Measurements from ENCODE around the gene TEAD1. TPM values are rescaled to one million over a fixed set of nuclear protein-coding genes. Genes with fewer than 3 reads are reported as not detected.

Gene TEAD1
- polyA plus RNA-seq, 1 donor from 2014 or later: 12.2 TPM

- Histone ChIP-seq H3K79me2 (replicated peaks; ENCODE audit: insufficient read depth, low read length) (peaks cover 29% of the 10 kb centered on the region), H3K36me3 (ENCODE audit: insufficient read depth, low read length) (no peaks in the 10 kb centered on the region), H2AFZ (ENCODE audit: low read depth, low read length) (no peak overlapping the region), H3K27me3 (ENCODE audit: insufficient read depth, low read depth, low read length) (no peaks in the 10 kb centered on the region), H3F3A (ENCODE audit: insufficient read depth, low read length, poor library complexity, severe bottlenecking) (no peaks in the 10 kb centered on the region), H3K9ac (ENCODE audit: low read length) (no peak overlapping the region), H3K4me3 (ENCODE audit: low read length) (no peak overlapping the region), H4K20me1 (ENCODE audit: insufficient read depth) (no peaks in the 10 kb centered on the region), H3K27ac (ENCODE audit: low read length) (no peak overlapping the region), H3K9me3 (ENCODE audit: low read length) (no peaks in the 10 kb centered on the region), H3K9me2 (ENCODE audit: insufficient read depth, low read length) (no peaks in the 10 kb centered on the region), H3K4me2 (ENCODE audit: low read length) (no peak overlapping the region)
- TF ChIP-seq SMC3 (conservative IDR thresholded peaks at IDR 0.05; ENCODE audit: poor library complexity): no peak
- TF ChIP-seq, protein P1, sequence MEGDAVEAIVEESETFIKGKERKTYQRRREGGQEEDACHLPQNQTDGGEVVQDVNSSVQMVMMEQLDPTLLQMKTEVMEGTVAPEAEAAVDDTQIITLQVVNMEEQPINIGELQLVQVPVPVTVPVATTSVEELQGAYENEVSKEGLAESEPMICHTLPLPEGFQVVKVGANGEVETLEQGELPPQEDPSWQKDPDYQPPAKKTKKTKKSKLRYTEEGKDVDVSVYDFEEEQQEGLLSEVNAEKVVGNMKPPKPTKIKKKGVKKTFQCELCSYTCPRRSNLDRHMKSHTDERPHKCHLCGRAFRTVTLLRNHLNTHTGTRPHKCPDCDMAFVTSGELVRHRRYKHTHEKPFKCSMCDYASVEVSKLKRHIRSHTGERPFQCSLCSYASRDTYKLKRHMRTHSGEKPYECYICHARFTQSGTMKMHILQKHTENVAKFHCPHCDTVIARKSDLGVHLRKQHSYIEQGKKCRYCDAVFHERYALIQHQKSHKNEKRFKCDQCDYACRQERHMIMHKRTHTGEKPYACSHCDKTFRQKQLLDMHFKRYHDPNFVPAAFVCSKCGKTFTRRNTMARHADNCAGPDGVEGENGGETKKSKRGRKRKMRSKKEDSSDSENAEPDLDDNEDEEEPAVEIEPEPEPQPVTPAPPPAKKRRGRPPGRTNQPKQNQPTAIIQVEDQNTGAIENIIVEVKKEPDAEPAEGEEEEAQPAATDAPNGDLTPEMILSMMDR (IDR thresholded peaks at IDR 0.05; ENCODE audit: poor library complexity, severe bottlenecking): no peak
- no peak for TF ChIP-seq EP300 (conservative IDR thresholded peaks at IDR 0.05; ENCODE audit: poor library complexity, severe bottlenecking)
- TF ChIP-seq RAD21 (conservative IDR thresholded peaks at IDR 0.05): no peak
- TF ChIP-seq, protein P2, sequence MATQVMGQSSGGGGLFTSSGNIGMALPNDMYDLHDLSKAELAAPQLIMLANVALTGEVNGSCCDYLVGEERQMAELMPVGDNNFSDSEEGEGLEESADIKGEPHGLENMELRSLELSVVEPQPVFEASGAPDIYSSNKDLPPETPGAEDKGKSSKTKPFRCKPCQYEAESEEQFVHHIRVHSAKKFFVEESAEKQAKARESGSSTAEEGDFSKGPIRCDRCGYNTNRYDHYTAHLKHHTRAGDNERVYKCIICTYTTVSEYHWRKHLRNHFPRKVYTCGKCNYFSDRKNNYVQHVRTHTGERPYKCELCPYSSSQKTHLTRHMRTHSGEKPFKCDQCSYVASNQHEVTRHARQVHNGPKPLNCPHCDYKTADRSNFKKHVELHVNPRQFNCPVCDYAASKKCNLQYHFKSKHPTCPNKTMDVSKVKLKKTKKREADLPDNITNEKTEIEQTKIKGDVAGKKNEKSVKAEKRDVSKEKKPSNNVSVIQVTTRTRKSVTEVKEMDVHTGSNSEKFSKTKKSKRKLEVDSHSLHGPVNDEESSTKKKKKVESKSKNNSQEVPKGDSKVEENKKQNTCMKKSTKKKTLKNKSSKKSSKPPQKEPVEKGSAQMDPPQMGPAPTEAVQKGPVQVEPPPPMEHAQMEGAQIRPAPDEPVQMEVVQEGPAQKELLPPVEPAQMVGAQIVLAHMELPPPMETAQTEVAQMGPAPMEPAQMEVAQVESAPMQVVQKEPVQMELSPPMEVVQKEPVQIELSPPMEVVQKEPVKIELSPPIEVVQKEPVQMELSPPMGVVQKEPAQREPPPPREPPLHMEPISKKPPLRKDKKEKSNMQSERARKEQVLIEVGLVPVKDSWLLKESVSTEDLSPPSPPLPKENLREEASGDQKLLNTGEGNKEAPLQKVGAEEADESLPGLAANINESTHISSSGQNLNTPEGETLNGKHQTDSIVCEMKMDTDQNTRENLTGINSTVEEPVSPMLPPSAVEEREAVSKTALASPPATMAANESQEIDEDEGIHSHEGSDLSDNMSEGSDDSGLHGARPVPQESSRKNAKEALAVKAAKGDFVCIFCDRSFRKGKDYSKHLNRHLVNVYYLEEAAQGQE (IDR thresholded peaks at IDR 0.05; ENCODE audit: borderline replicate concordance): no peak
- TF ChIP-seq TAF1 (IDR thresholded peaks at IDR 0.05; ENCODE audit: low read depth): no peak
- no peak for TF ChIP-seq POLR2AphosphoS5 (IDR thresholded peaks at IDR 0.05)
- TF ChIP-seq EZH2 (IDR thresholded peaks at IDR 0.05; ENCODE audit: borderline replicate concordance, insufficient read depth, low read length, poor library complexity, severe bottlenecking): no peak
- TF ChIP-seq MXI1 (conservative IDR thresholded peaks at IDR 0.05; ENCODE audit: poor library complexity, severe bottlenecking): no peak
These were observed 90.1 kb downstream of the TEAD1 start for GRCh38 chr11:12764187-12764914.

DNA sequence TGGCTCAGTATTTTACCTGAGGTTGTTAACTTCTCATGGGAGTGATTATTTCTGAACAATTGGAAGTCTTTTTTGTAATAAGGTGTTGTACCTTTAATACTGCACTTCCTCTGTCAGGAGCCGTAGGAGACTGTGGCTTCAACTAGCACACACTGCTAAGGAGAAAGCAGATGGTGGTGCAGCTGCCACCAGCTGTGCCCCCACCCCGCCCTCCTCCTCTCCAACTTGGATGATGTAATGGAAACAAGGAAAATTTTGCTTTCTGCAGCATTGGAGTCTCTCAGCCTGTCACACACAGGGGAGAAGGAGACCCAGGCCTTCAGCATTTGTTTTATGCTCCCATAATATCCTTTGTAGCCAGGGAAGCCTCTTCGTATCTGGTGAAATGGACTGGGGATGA is 91.2 kb downstream of the TEAD1 start:
- Histone ChIP-seq H3K4me3 (ENCODE audit: low read length) (no peak overlapping the region), H3K9me3 (ENCODE audit: low read length) (no peaks in the 10 kb centered on the region), H4K20me1 (ENCODE audit: insufficient read depth) (no peaks in the 10 kb centered on the region), H3F3A (ENCODE audit: insufficient read depth, low read length, poor library complexity, severe bottlenecking) (no peaks in the 10 kb centered on the region), H3K27ac (ENCODE audit: low read length) (no peak overlapping the region), H3K9ac (ENCODE audit: low read length) (no peak overlapping the region), H3K9me2 (ENCODE audit: insufficient read depth, low read length) (no peaks in the 10 kb centered on the region), H3K4me2 (ENCODE audit: low read length) (no peak overlapping the region), H3K27me3 (ENCODE audit: insufficient read depth, low read depth, low read length) (no peaks in the 10 kb centered on the region), H3K79me2 (replicated peaks; ENCODE audit: insufficient read depth, low read length) (peaks cover 29% of the 10 kb centered on the region), H3K36me3 (ENCODE audit: insufficient read depth, low read length) (no peaks in the 10 kb centered on the region), H2AFZ (ENCODE audit: low read depth, low read length) (no peak overlapping the region)
- TF ChIP-seq SMC3 (conservative IDR thresholded peaks at IDR 0.05; ENCODE audit: poor library complexity) (no peak), TAF1 (IDR thresholded peaks at IDR 0.05; ENCODE audit: low read depth) (no peak), MXI1 (conservative IDR thresholded peaks at IDR 0.05; ENCODE audit: poor library complexity, severe bottlenecking) (no peak), EP300 (conservative IDR thresholded peaks at IDR 0.05; ENCODE audit: poor library complexity, severe bottlenecking) (no peak), POLR2AphosphoS5 (IDR thresholded peaks at IDR 0.05) (no peak)
- TF ChIP-seq, protein P1 (IDR thresholded peaks at IDR 0.05; ENCODE audit: poor library complexity, severe bottlenecking): no peak

All from neural cell (in vitro differentiated cells).